GM12878 (cell line): ENCODE data around the gene IRF8.

Experiments
- NFYB ChIP-seq: IDR thresholded peaks from 2 replicates; pipeline ENCODE4 v1.6.1; 2011; ENCODE audit warnings: low read depth, mild to moderate bottlenecking, low read length, improper control_type of control experiment, moderate library complexity; ENCODE audit not compliant: insufficient read depth
- TF ChIP-seq, protein P1 (sequence below): fragments of 450-650 bp; formaldehyde crosslinking; IDR thresholded peaks from 2 replicates; pipeline ENCODE4 v1.4.0; 2022; ENCODE audit warnings: mild to moderate bottlenecking, moderate library complexity

DNA sequence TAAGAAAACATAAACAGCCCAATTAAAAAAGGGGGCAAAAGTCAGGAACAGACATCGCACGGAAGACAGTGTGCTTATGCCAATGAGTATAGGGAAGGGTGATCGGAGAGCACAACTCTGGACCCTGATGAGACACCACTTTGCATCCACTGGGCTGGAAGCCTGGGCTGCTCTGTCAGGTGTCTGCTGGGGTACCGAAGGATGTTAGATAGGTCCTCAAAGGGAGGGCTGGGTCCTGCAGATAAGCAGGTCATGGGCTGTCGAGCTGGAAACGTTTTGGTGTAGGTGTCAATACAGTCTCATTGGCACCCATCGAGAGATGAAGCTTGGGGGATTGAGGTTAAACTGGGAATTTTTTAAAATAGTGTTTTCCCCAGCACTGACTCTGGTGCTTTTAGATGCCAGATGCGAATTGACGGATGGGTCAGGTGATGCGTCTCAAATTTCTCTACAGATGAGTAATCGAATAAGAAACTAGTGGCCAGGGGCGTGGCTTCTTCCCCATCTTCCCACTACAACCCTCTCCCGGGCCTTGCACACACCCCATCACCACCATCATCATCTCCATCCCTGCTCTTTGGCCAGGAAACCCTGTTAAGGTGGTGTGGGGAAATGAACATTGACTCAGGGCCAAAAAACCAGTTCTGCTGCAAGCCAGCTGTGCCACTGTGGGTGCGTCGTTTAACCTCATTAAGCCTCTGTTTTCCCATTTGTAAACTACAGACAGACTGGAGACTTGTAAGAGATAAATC lies 47.8 kb upstream of the IRF8 start:
- TF ChIP-seq NFYB: no peak
- TF ChIP-seq, protein P1, sequence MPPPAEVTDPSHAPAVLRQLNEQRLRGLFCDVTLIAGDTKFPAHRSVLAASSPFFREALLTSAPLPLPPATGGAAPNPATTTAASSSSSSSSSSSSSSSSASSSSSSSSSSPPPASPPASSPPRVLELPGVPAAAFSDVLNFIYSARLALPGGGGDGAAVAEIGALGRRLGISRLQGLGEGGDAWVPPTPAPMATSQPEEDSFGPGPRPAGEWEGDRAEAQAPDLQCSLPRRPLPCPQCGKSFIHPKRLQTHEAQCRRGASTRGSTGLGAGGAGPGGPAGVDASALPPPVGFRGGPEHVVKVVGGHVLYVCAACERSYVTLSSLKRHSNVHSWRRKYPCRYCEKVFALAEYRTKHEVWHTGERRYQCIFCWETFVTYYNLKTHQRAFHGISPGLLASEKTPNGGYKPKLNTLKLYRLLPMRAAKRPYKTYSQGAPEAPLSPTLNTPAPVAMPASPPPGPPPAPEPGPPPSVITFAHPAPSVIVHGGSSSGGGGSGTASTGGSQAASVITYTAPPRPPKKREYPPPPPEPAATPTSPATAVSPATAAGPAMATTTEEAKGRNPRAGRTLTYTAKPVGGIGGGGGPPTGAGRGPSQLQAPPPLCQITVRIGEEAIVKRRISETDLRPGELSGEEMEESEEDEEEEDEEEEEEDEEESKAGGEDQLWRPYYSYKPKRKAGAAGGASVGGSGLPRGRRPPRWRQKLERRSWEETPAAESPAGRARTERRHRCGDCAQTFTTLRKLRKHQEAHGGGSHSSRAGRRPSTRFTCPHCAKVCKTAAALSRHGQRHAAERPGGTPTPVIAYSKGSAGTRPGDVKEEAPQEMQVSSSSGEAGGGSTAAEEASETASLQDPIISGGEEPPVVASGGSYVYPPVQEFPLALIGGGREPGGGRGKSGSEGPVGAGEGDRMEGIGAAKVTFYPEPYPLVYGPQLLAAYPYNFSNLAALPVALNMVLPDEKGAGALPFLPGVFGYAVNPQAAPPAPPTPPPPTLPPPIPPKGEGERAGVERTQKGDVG (CRISPR knock-in tag): no peak
